ENCODE data around the gene KXD1.
A peak's percentile ranks its signal among the peaks of the same experiment; 100 is the strongest.
"Not testable (repeated sequence)": the region's sequence is repeated elsewhere in the genome, so short reads cannot be mapped to it uniquely, and the experiment has no call there.

Gene KXD1

GRCh38 chr19:18557411-18558201 is at the start of gene KXD1:
Gene KXD1 (plus strand): TSS chr19:18557870. CDS start chr19:18562057, 4,187 bp downstream.
- DNase-seq: peak; percentile 94

DNA sequence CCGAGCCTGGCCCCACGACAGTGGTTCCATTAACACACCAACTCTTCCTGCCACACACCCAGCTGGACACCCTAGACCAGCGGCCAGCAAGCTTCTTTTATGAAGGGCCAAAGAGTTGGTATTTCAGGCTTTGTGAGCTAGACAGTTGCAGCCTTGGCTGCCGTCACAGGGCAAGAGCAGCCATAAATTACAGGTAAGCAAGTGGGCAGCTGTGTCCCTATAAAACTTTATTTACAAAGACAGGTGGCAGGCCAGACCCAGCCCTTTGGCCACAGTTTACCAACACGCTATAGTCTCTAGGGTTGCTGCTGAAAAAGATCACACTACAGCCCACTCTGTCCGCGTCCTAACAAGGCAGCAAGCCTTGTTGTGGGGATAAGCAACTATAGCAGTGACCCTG is 49.1 kb upstream of the KXD1 start:
- DNase-seq: no peak

- no peak for DNase-seq
These were observed 47.5 kb upstream of the KXD1 start for GRCh38 chr19:18510216-18510615.

DNA sequence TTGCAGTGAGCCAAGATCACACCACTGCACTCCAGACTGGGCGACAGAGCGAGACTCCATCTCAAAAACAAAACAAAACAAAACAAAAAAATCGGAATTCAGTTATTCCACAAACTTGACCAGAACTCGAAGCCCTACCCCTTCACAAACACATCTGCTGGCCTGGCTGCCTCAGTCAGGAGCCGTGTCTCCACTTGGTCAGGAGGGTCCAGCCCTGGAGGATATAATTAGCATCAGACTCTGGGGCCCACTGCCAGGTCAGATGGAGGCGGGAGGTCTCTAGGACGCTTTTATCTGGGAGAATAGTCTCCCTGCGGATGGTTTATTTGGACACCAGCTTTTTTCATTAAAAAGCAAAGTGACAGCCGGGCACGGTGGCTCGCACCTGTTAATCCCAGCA is 43.8 kb upstream of the KXD1 start:
- DNase-seq: no peak

DNA sequence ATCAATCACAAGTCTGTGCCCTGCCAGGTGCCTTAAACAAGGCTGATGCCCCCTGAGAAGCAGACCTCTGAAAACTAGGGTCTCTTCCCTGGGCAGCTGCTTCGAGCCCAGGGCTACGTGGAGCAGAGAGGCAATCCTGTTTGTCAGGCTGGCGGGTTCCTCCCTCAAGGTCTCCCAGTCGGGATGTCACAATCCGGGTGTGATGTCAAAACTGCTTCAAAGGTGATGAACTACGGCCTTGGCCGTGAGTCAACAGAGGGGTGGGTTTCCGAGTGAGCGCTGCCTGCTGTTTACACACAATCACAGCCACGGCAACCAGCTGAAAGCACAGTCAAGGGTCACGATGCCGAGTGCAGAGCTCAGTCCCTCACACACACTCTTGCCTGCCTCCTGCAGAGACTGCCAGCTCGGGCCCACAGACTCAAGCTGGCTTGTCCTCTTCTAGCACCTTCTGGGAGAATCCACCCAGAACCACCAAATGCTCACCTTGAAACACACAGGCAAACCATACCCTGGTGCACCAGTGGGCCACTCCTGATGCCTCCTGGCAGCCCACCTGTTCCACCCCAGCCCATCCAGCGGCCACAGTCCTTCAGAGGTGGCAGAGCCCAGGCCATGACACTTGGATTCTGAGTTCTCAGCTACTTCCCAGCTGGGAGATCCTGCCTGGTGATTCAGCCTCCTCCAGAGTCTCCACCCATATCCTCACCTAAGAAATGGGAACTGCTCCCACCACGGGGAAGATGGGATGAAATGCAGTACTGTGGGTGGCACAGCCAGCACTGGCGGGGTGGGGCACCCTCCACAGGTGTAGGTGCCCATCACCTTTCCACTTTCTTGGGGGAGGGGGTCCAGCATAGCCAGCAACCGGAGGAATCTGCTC is 42.6 kb upstream of the KXD1 start:
- no peak for DNase-seq

DNA sequence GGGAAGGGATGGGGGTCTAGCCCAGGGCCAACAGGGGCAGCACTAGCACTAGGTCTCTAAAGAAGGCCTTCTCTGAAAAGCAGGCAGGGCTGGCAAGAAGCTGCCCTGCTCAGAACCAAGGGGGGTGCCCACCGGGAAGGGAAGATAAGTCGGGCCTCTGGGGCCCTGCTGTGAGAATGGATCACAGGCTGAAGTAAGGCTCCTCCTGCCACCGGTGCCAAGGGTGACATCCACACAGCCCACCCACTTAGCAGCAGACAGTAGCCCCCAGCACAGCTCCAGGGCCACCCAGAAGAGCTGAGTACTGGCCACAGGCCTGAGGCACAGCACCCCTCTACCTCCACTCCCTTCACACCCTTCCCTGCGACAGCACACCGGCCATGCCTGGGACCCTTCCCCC is 41.7 kb upstream of the KXD1 start:
- DNase-seq: no peak

GRCh38 chr19:18517606-18518005 is 40.1 kb upstream of the KXD1 start:
- no peak for DNase-seq

DNA sequence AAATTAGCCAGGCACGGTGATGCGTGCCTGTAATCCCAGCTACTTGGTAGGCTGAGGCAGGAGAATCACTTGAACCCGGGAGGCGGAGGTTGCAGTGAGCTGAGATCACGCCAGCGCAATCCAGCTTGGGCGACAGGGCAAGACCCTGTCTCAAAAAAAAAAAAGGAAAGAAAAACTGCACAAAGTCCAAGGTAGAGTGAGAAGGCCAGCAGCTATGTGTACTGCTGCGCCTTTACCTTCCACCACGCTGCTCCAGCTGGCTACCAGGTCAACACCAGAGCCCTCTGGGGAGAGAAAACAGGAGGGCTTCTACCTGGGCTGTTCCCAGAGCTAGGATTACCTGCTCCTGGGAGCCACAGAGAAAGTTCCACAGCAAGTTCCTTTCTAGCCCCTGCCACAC is 39.0 kb upstream of the KXD1 start:
- no peak for DNase-seq

DNA sequence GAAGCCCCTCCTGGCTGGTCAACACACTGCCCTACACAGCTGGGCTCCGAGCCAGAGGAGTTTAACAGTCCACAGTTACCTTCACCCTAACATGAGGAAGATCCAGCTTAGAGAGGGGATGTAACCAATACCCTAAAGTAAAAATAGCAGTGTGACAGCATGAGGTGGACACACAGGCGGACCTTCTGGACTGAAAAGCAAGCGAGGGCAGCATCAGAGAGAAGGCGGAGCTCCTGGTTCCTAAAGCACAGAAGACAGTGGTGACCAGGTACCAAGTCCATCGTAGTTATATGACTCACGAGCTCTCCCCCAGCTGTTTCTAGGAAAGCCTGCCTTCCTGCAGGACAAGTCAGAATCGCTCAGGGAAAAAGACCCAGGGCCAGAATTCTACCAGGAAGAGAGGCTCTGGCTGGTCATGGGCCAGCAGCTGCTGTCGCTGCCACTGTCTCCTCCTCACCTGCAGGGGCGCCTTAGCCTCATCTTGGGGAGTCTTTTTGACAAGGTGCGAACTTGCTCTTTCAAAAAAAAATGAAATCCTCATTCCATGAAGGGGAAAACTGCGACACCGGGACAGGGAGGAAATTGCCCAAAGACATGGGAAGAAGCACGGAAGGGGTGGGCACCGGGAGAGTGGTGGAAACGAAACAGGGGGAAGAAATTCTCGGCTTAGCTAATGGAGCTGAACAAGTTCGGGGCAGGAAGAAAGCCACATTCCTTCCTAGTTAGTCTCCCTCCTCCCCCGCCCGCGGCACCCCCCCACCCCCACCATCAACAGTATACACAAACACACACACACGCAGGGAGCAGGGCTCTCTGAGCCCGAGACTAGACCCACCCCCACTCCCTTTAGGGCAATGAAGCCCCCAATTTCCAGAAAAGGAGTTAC is 37.5 kb upstream of the KXD1 start:
- DNase-seq: peak; percentile 53

- DNase-seq: no peak
These were observed 36.6 kb upstream of the KXD1 start for GRCh38 chr19:18520848-18521691.

DNA sequence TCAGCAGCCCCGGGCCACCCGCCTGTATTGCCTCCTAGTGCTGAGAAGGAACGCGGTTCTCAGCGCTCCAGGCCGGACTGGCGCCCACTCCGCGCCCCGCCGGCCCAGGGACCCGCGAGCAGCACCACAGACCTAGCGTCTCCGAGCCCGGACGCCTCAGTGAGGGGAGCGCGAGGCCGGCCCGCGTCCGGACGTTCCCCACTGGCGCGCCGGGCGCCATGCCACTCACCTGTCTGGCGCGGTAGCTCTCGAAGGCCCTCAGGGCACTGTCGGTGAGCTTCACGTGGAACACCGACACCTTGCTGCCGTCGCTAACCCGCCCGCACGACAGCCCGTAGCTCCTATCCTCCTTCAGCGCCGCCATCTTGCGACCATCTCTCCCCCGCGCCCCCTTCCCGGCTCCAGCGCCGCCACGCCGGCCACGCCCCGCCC is 36.0 kb upstream of the KXD1 start, which contains the start of gene ELL:
Gene ELL, minus strand, starts transcription at position 379 of the 432 bp plus-strand sequence. Its CDS starts 15 bp downstream, at position 364.
- no peak for DNase-seq

GRCh38 chr19:18522124-18522861 is 35.4 kb upstream of the KXD1 start:
- peak; percentile 100 for DNase-seq

DNA sequence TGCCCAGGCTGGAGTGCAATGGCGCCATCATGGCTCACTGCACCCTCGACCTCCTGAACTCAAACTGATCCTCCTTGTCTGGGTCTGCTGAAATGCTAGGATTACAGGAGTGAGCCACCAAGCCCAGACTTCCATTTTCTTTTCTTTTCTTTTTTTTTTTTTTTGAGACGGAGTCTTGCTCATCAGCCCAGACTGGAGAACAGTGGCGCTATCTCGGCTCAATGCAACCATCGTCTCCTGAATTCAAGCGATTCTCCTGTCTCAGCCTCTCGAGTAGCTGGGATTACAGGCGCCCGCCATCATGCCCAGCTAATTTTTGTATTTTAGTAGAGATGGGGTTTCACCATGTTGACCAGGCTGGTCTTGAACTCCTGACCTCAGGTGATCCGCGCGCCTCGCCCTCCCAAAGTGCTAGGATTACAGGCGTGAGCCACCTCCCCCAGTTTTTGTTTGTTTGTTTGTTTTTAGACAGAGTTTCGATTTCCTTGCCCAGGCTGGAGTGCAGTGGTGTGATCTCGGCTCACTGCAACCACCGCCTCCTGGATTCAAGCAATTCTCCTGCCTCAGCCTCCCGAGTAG is 34.7 kb upstream of the KXD1 start:
- DNase-seq: not testable (repeated sequence)

- no peak for DNase-seq
These were observed 33.8 kb upstream of the KXD1 start for GRCh38 chr19:18523841-18524240.

DNA sequence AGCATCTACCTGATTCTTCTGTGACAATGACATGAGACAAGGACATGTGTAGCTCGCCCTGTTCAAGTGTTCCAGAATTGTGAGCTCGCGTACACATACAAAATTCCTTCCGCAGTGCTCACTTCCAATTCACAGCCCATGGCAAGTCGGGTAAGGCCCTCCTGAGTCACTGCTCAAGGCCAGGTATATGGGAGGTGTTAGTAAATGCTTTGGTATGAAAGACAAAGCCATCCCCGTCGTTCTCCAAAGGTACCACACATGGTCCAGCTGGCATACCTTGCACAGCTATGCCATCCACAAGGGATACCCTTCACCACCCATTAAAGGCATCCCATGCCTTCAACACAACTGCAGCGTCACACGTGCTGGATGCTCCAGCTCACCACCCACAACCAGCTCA is 31.4 kb upstream of the KXD1 start:
- DNase-seq: no peak

- no peak for DNase-seq
These were observed 27.9 kb upstream of the KXD1 start for GRCh38 chr19:18529782-18530181.

- no peak for DNase-seq
These were observed 26.2 kb upstream of the KXD1 start for GRCh38 chr19:18531485-18531884.

GRCh38 chr19:18532168-18532890 is 25.3 kb upstream of the KXD1 start:
- DNase-seq: no peak

GRCh38 chr19:18533058-18533457 is 24.6 kb upstream of the KXD1 start:
- no peak for DNase-seq

DNA sequence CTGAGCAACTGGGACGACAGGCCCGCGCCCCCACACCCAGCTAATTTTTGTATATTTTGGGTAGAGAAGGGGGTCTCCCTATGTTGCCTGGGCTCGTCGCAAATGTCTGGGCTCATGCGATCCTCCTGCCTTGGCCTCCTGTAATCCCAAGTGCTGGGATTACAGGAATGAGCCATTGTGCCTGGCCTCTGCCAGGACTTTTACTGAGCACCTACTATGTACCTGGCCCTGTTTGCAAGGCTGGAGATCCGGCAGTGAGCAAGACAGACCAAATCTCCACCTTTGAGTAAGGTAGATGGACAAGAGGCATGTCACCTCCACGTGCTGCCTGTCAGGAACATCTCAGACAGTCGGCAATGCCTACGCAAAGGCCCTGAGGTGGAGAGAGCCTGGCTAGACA is 21.2 kb upstream of the KXD1 start:
- no peak for DNase-seq
